ENCODE results near the gene SORCS2. TPM values are rescaled to one million over a fixed set of nuclear protein-coding genes. Genes with fewer than 3 reads are reported as not detected.

SORCS2 gene
- polyA plus RNA-seq, 3 donors, result 0.46 to 0.55 TPM; not detected in 1

GRCh38 chr4:7652906-7653305 lies 460.6 kb downstream of the SORCS2 start:
- H3K27ac ChIP-seq (ENCODE audit: low read depth in 1 of 2, low read length in 2 of 2), result no peak overlapping the region
- Mint-ChIP-seq H3K9me3 (peaks cover 0 to 13% (median 6%) of the 10 kb centered on the region in 7 donors), H3K27me3 (ENCODE audit: low read depth in 3 of 3) (peaks cover 15 to 53% (median 32%) of the 10 kb centered on the region in 3 donors), H3K4me1 (peaks cover 77% of the 10 kb centered on the region), H3K27ac (peak overlapping the region in 4 of 7 donors; percentile 56 to 98 (median 88)), H3K36me3 (peaks cover 14 to 20% of the 10 kb centered on the region in 2 donors), H3K4me3 (peak overlapping the region in 1 of 2 donors; percentile 26)
- H3K4me2 ChIP-seq (replicated peaks; ENCODE audit: extremely low read depth, low read length, poor library complexity, severe bottlenecking), result peak overlapping the region; percentile 12
- no peak overlapping the region for H2AFZ ChIP-seq (ENCODE audit: insufficient read depth, low read depth, low read length, poor library complexity, severe bottlenecking)
- no peaks in the 10 kb centered on the region for H3K36me3 ChIP-seq (replicated peaks in 1 of 2; ENCODE audit: control insufficient read depth in 1 of 2, insufficient read depth in 2 of 2, low read length in 2 of 2)
- WGBS (ENCODE audit: insufficient coverage), result 44% methylated on average over 2 of the region's 3 CpGs
- peaks cover 0 to 8% of the 10 kb centered on the region in 2 donors for H3K27me3 ChIP-seq (ENCODE audit: control insufficient read depth in 2 of 2, insufficient read depth in 2 of 2, low read length in 2 of 2)
- intact Hi-C loops (cut with micrococcal nuclease), result loop anchor here in 1 of 2 donors (10.0 kb wide), 1 partner anchor 118 kb away; no protein-coding TSS in a partner anchor
- DNase-seq, result no peak
- peaks cover 77 to 78% of the 10 kb centered on the region in 2 donors for H3K4me1 ChIP-seq (ENCODE audit: control insufficient read depth in 1 of 2, insufficient read depth in 2 of 2, low read length in 2 of 2)
- H3K79me2 ChIP-seq (ENCODE audit: insufficient read depth, low read length), result no peaks in the 10 kb centered on the region
- H3K9ac ChIP-seq (ENCODE audit: insufficient read depth, low read length, poor library complexity, severe bottlenecking), result no peak overlapping the region
- no peaks in the 10 kb centered on the region for H3K9me3 ChIP-seq (replicated peaks in 1 of 2; ENCODE audit: control insufficient read depth in 1 of 2, insufficient read depth in 1 of 2, low read length in 2 of 2)
- no peak for TF ChIP-seq CTCF (IDR thresholded peaks at IDR 0.05)
- H4K20me1 ChIP-seq (ENCODE audit: insufficient read depth, low read length), result no peaks in the 10 kb centered on the region
- no peak overlapping the region for H3K4me3 ChIP-seq (replicated peaks in 1 of 3; ENCODE audit: low read depth in 2 of 3, low read length in 3 of 3)

- peak; percentile 68 to 86 (median 74) for DNase-seq
- H3K4me1 Mint-ChIP-seq, result peaks cover 69% of the 10 kb centered on the region
- H3K9me3 Mint-ChIP-seq, result peaks cover 0 to 10% (median 3%) of the 10 kb centered on the region in 7 donors
- H3K27me3 ChIP-seq (ENCODE audit: control insufficient read depth in 2 of 2, insufficient read depth in 2 of 2, low read length in 2 of 2), result peaks cover 0 to 8% of the 10 kb centered on the region in 2 donors
- peaks cover 69 to 70% of the 10 kb centered on the region in 2 donors for H3K4me1 ChIP-seq (ENCODE audit: control insufficient read depth in 1 of 2, insufficient read depth in 2 of 2, low read length in 2 of 2)
- peak overlapping the region; percentile 44 for H3K4me2 ChIP-seq (replicated peaks; ENCODE audit: extremely low read depth, low read length, poor library complexity, severe bottlenecking)
- intact Hi-C loops (cut with micrococcal nuclease), result loop anchor here in 1 of 2 donors (10.0 kb wide), 1 partner anchor 119 kb away; no protein-coding TSS in a partner anchor
- no peak for TF ChIP-seq CTCF (IDR thresholded peaks at IDR 0.05)
- 56% methylated on average over 17 of the region's 23 CpGs for WGBS (ENCODE audit: insufficient coverage)
- H3K27me3 Mint-ChIP-seq (ENCODE audit: low read depth in 3 of 3), result peaks cover 15 to 48% (median 32%) of the 10 kb centered on the region in 3 donors
- H3K27ac ChIP-seq (ENCODE audit: low read depth in 1 of 2, low read length in 2 of 2), result peak overlapping the region; percentile 46 to 64
- H3K4me3 Mint-ChIP-seq, result peak overlapping the region; percentile 69 to 85
- no peaks in the 10 kb centered on the region for H3K36me3 ChIP-seq (replicated peaks in 1 of 2; ENCODE audit: control insufficient read depth in 1 of 2, insufficient read depth in 2 of 2, low read length in 2 of 2)
- peak overlapping the region; percentile 25 for H3K9ac ChIP-seq (ENCODE audit: insufficient read depth, low read length, poor library complexity, severe bottlenecking)
- no peaks in the 10 kb centered on the region for H3K9me3 ChIP-seq (replicated peaks in 1 of 2; ENCODE audit: control insufficient read depth in 1 of 2, insufficient read depth in 1 of 2, low read length in 2 of 2)
- H4K20me1 ChIP-seq (ENCODE audit: insufficient read depth, low read length), result no peaks in the 10 kb centered on the region
- no peak overlapping the region for H2AFZ ChIP-seq (ENCODE audit: insufficient read depth, low read depth, low read length, poor library complexity, severe bottlenecking)
- H3K79me2 ChIP-seq (ENCODE audit: insufficient read depth, low read length), result no peaks in the 10 kb centered on the region
- peak overlapping the region in 2 of 3 experiments; percentile 5 to 31 for H3K4me3 ChIP-seq (replicated peaks in 1 of 3; ENCODE audit: low read depth in 2 of 3, low read length in 3 of 3)
- peaks cover 11 to 20% of the 10 kb centered on the region in 2 donors for H3K36me3 Mint-ChIP-seq
- H3K27ac Mint-ChIP-seq, result peak overlapping the region; percentile 81 to 90 (median 82)
These were observed 461.4 kb downstream of the SORCS2 start for GRCh38 chr4:7653510-7654369.

Data from CD14-positive monocyte (primary cell).